ENCODE results near the gene PNPLA6.

The PNPLA6 gene

DNA sequence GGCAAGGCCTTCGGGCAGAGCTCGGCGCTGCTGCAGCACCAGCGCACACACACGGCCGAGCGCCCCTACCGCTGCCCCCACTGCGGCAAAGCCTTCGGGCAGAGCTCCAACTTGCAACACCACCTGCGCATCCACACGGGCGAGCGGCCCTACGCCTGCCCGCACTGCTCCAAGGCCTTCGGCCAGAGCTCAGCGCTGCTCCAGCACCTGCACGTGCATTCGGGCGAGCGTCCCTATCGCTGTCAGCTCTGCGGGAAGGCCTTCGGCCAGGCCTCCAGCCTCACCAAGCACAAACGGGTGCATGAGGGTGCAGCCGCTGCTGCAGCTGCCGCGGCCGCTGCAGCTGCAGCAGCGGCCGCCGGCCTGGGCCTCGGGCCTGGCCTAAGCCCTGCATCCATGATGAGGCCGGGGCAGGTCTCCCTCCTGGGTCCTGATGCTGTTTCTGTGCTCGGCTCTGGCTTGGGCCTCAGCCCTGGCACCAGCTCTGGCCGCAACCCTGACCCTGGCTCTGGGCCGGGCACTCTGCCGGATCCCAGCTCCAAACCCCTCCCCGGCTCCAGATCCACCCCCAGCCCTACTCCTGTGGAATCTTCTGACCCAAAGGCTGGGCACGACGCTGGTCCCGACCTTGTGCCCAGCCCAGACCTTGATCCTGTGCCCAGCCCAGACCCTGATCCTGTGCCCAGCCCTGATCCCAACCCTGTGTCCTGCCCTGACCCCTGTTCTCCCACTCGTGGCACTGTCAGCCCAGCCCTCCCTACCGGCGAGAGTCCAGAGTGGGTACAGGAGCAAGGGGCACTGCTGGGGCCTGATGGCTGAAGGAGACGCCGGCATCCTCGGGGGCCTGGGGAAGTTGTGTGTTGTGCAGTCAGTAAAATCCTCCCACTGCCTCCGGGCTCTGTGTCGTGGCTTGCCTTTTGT, 15.1 kb upstream of the PNPLA6 start:
- no peaks in the 10 kb centered on the region for H3K9me3 ChIP-seq (ENCODE audit: low read depth, low read length)
- DNase-seq (ENCODE audit: low read depth, low spot score) = no peak
- TF ChIP-seq FOXP2 (optimal IDR thresholded peaks at IDR 0.05; ENCODE audit: control extremely low read depth, extremely low read length, insufficient read depth) (no peak), EZH2 (IDR thresholded peaks at IDR 0.05) (no peak), POLR2AphosphoS5 (IDR thresholded peaks at IDR 0.05; ENCODE audit: borderline replicate concordance, low read depth, low read length) (no peak)
- no peak overlapping the region for H3K27ac ChIP-seq
- H3K9ac ChIP-seq (ENCODE audit: insufficient read length) = no peak overlapping the region
- no peak overlapping the region for H3K4me3 ChIP-seq
- no peaks in the 10 kb centered on the region for H3K36me3 ChIP-seq (ENCODE audit: insufficient read depth, low read length)

GRCh38 chr19:7521551-7522071, 13.9 kb upstream of the PNPLA6 start:
- peak overlapping the region; percentile 58 for H3K9ac ChIP-seq (ENCODE audit: insufficient read length)

GRCh38 chr19:7522072-7522922, 13.2 kb upstream of the PNPLA6 start, which contains the start of gene MCOLN1:
Gene MCOLN1, plus strand, starts transcription at chr19:7522624. Its CDS starts 127 bp downstream, at chr19:7522751.
- peak within 1 kb of the TSS; percentile 79 for H3K9ac ChIP-seq (ENCODE audit: insufficient read length)
- peak; percentile 44; the same call in 1 of the 2 replicates for TF ChIP-seq POLR2AphosphoS5 (IDR thresholded peaks at IDR 0.05; ENCODE audit: borderline replicate concordance, low read depth, low read length)
- no peak for TF ChIP-seq FOXP2 (optimal IDR thresholded peaks at IDR 0.05; ENCODE audit: control extremely low read depth, extremely low read length, insufficient read depth)
- H3K36me3 ChIP-seq (ENCODE audit: insufficient read depth, low read length) = no peaks in the 10 kb centered on the region
- H3K27ac ChIP-seq = peak within 1 kb of the TSS; percentile 10; the same call in 1 of the 2 replicates
- H3K9me3 ChIP-seq (ENCODE audit: low read depth, low read length) = no peaks in the 10 kb centered on the region
- no peak for DNase-seq (ENCODE audit: low read depth, low spot score)
- peak within 1 kb of the TSS; percentile 82 for H3K4me3 ChIP-seq

More at GRCh38 chr19:7521551-7522071, 13.9 kb upstream of the PNPLA6 start:
- TF ChIP-seq POLR2AphosphoS5 (IDR thresholded peaks at IDR 0.05; ENCODE audit: borderline replicate concordance, low read depth, low read length) = no peak
- TF ChIP-seq FOXP2 (optimal IDR thresholded peaks at IDR 0.05; ENCODE audit: control extremely low read depth, extremely low read length, insufficient read depth) = no peak
- TF ChIP-seq EZH2 (IDR thresholded peaks at IDR 0.05) = no peak
- DNase-seq (ENCODE audit: low read depth, low spot score) = no peak
- H3K4me3 ChIP-seq = peak overlapping the region; percentile 82
- H3K27ac ChIP-seq = 0 out of 2 replicates have a peak overlapping the region, but pooled peaks have one; percentile 10
- no peaks in the 10 kb centered on the region for H3K36me3 ChIP-seq (ENCODE audit: insufficient read depth, low read length)
- H3K9me3 ChIP-seq (ENCODE audit: low read depth, low read length) = no peaks in the 10 kb centered on the region

DNA sequence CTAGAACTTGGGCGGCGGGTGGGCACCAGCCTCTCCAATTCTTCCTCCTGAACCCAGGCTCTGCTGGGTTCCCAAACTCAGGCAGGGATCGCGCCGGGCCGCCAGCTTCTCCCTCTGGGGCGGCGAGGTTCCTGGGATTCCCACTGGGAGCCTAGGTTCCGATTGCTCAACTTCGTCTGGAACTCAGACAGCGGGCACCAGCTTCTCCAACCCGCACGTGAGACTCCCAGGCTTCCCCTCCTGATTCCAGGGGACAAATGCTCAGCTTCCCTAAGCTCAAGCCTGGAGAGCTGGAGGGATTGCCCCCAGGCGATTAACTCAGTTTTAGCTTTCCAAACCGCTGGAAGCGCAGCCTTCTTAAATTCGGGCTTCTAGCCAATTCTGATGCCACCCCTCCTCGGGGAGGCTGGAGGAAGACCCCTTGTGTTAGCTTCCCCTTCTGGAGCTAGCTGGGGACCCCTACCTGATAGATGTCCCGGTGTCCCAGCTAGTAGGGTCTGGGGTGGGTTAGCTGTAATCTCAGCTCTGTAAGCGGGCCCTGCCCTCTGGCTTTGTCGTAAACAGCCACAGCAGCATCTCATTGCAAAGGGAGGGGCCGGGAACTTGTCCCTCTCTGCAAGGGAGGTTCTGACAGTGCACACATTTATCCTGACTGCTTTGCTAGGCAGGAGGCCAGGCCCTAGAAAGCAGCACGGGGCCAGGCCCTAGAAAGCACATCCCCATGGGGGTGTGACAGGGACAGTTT, 12.4 kb upstream of the PNPLA6 start:
- Histone ChIP-seq H3K9me3 (ENCODE audit: low read depth, low read length) (no peaks in the 10 kb centered on the region), H3K9ac (ENCODE audit: insufficient read length) (peak overlapping the region; percentile 79), H3K27ac (no peak overlapping the region), H3K4me3 (peak overlapping the region; percentile 82), H3K36me3 (ENCODE audit: insufficient read depth, low read length) (no peaks in the 10 kb centered on the region)
- DNase-seq (ENCODE audit: low read depth, low spot score) = no peak
- TF ChIP-seq EZH2 (IDR thresholded peaks at IDR 0.05) (no peak), POLR2AphosphoS5 (IDR thresholded peaks at IDR 0.05; ENCODE audit: borderline replicate concordance, low read depth, low read length) (no peak), FOXP2 (optimal IDR thresholded peaks at IDR 0.05; ENCODE audit: control extremely low read depth, extremely low read length, insufficient read depth) (no peak)

- TF ChIP-seq FOXP2 (optimal IDR thresholded peaks at IDR 0.05; ENCODE audit: control extremely low read depth, extremely low read length, insufficient read depth) = no peak
- no peak for TF ChIP-seq POLR2AphosphoS5 (IDR thresholded peaks at IDR 0.05; ENCODE audit: borderline replicate concordance, low read depth, low read length)
- TF ChIP-seq EZH2 (IDR thresholded peaks at IDR 0.05) = no peak
- H3K9me3 ChIP-seq (ENCODE audit: low read depth, low read length) = no peaks in the 10 kb centered on the region
- no peak overlapping the region for H3K4me3 ChIP-seq
- DNase-seq (ENCODE audit: low read depth, low spot score) = no peak
- no peaks in the 10 kb centered on the region for H3K36me3 ChIP-seq (ENCODE audit: insufficient read depth, low read length)
- H3K9ac ChIP-seq (ENCODE audit: insufficient read length) = no peak overlapping the region
- no peak overlapping the region for H3K27ac ChIP-seq
These were observed 11.0 kb upstream of the PNPLA6 start for GRCh38 chr19:7524523-7524922.

- TF ChIP-seq FOXP2 (optimal IDR thresholded peaks at IDR 0.05; ENCODE audit: control extremely low read depth, extremely low read length, insufficient read depth) (no peak), POLR2AphosphoS5 (IDR thresholded peaks at IDR 0.05; ENCODE audit: borderline replicate concordance, low read depth, low read length) (no peak), EZH2 (IDR thresholded peaks at IDR 0.05) (no peak)
- no peak for DNase-seq (ENCODE audit: low read depth, low spot score)
- H3K36me3 ChIP-seq (ENCODE audit: insufficient read depth, low read length) = no peaks in the 10 kb centered on the region; the same call in 1 of the 2 replicates
- no peak overlapping the region for H3K4me3 ChIP-seq
- H3K9ac ChIP-seq (ENCODE audit: insufficient read length) = no peak overlapping the region
- H3K9me3 ChIP-seq (ENCODE audit: low read depth, low read length) = no peaks in the 10 kb centered on the region
- no peak overlapping the region for H3K27ac ChIP-seq
These were observed 10.4 kb upstream of the PNPLA6 start for GRCh38 chr19:7524992-7525739.
